WTC11 (cell line): Measurements from ENCODE around the gene CDH12. TPM values are rescaled to one million over a fixed set of nuclear protein-coding genes. Genes with fewer than 3 reads are reported as not detected.

Experiments
- ATAC-seq: fragments of 200-7000 bp; cut with Tn5 transposase; 2 replicates; pipeline ENCODE4 v1.10.0; 2021; ENCODE audit warnings: mild to moderate bottlenecking, moderate library complexity
- CTCF ChIA-PET: fragments of 300-600 bp; sonication (Branson Sonifier 250); formaldehyde crosslinking; loops from one replicate; lab custom pipeline; 2021; ENCODE audit warnings: antibody characterized with exemption; lab: Charles Lee
- POLR2A ChIA-PET: fragments of 350-600 bp; sonication (Branson Sonifier 250); formaldehyde crosslinking; loops from one replicate; lab custom pipeline; 2021; ENCODE audit warnings: antibody characterized with exemption; lab: Charles Lee
- DNase-seq: peaks from one replicate; pipeline ENCODE4 v3.0.0; 2021; ENCODE audit warnings: low spot score
- H3K27ac Mint-ChIP-seq: 2 replicates; pipeline ENCODE4 v1.8.0; 2021; ENCODE audit warnings: mixed read lengths
- H3K27me3 Mint-ChIP-seq: 2 replicates; pipeline ENCODE4 v1.8.0; 2021; ENCODE audit warnings: low read depth, mild to moderate bottlenecking, moderate library complexity, mixed read lengths
- H3K36me3 Mint-ChIP-seq: 2 replicates; pipeline ENCODE4 v1.8.0; 2021; ENCODE audit warnings: mixed read lengths
- H3K4me1 Mint-ChIP-seq: 2 replicates; pipeline ENCODE4 v1.8.0; 2022; ENCODE audit warnings: mixed read lengths
- H3K4me3 Mint-ChIP-seq: 2 replicates; pipeline ENCODE4 v1.8.0; 2021; ENCODE audit warnings: mild to moderate bottlenecking, moderate library complexity, mixed read lengths
- H3K9me3 Mint-ChIP-seq: 2 replicates; pipeline ENCODE4 v1.8.0; 2021; ENCODE audit warnings: mixed read lengths
- ARID4B ChIP-seq: sonication (generic); formaldehyde crosslinking; IDR thresholded peaks from 2 replicates; pipeline ENCODE4 v1.8.0; 2023; ENCODE audit warnings: missing genetic modification reagents, mild to moderate bottlenecking, borderline replicate concordance
- ATF6 ChIP-seq: sonication (generic); formaldehyde crosslinking; IDR thresholded peaks from 2 replicates; pipeline ENCODE4 v1.8.1; 2023; ENCODE audit warnings: mild to moderate bottlenecking, missing genetic modification reagents
- ESRRA ChIP-seq: sonication (generic); formaldehyde crosslinking; IDR thresholded peaks from 2 replicates; pipeline ENCODE4 v1.8.1; 2022; ENCODE audit warnings: mild to moderate bottlenecking, missing genetic modification reagents, borderline replicate concordance
- FOXK1 ChIP-seq: sonication (generic); formaldehyde crosslinking; IDR thresholded peaks from 2 replicates; pipeline ENCODE4 v1.8.0; 2022; ENCODE audit warnings: mild to moderate bottlenecking, moderate library complexity, missing genetic modification reagents
- HMGA2 ChIP-seq: fragments of 250-450 bp; sonication (Bioruptor Pico); IDR thresholded peaks from 2 replicates; pipeline ENCODE4 v1.4.0; 2021; ENCODE audit warnings: mild to moderate bottlenecking, moderate library complexity
- NR1H2 ChIP-seq: sonication (generic); formaldehyde crosslinking; IDR thresholded peaks from 2 replicates; pipeline ENCODE4 v1.9.0; 2021; ENCODE audit warnings: mild to moderate bottlenecking, moderate library complexity, missing genetic modification reagents
- PRRX2 ChIP-seq: fragments of 250-450 bp; sonication (Bioruptor Pico); IDR thresholded peaks from 2 replicates; pipeline ENCODE4 v1.8.0; 2021; ENCODE audit warnings: mild to moderate bottlenecking
- SMAD3 ChIP-seq: sonication (generic); formaldehyde crosslinking; IDR thresholded peaks from 2 replicates; pipeline ENCODE4 v1.8.0; 2022; ENCODE audit warnings: missing genetic modification reagents, mild to moderate bottlenecking, borderline replicate concordance
- ZNF138 ChIP-seq: sonication (generic); formaldehyde crosslinking; conservative IDR thresholded peaks from 2 replicates; pipeline ENCODE4 v1.8.1; 2022; ENCODE audit warnings: mild to moderate bottlenecking, moderate library complexity, missing genetic modification reagents
- ZNF416 ChIP-seq: fragments of 250-450 bp; sonication (Bioruptor Pico); IDR thresholded peaks from 2 replicates; pipeline ENCODE4 v1.9.0; 2021; ENCODE audit warnings: mild to moderate bottlenecking, inconsistent platforms
- ZNF425 ChIP-seq: fragments of 250-450 bp; sonication (Bioruptor Pico); conservative IDR thresholded peaks from 2 replicates; pipeline ENCODE4 v1.9.0; 2021; ENCODE audit warnings: mild to moderate bottlenecking
- ZNF671 ChIP-seq: fragments of 250-450 bp; sonication (Bioruptor Pico); IDR thresholded peaks from 2 replicates; pipeline ENCODE4 v1.8.0; 2021; ENCODE audit warnings: mild to moderate bottlenecking
- ZSCAN18 ChIP-seq: fragments of 250-450 bp; sonication (Bioruptor Pico); IDR thresholded peaks from 2 replicates; pipeline ENCODE4 v2.1.2; 2022; ENCODE audit warnings: mild to moderate bottlenecking, moderate library complexity
- total RNA-seq: library from RNA; stranded (reverse); gene quantifications from 3 replicates; pipeline ENCODE4 v1.2.3, GENCODE V29; 2021
- TF ChIP-seq, protein P1 (sequence below): sonication (generic); formaldehyde crosslinking; conservative IDR thresholded peaks from 2 replicates; pipeline ENCODE4 v1.8.1; 2022; ENCODE audit warnings: mild to moderate bottlenecking, missing genetic modification reagents
- TF ChIP-seq, protein P2 (sequence below): sonication (generic); formaldehyde crosslinking; IDR thresholded peaks from 2 replicates; pipeline ENCODE4 v1.8.1; 2022; ENCODE audit warnings: mild to moderate bottlenecking, missing genetic modification reagents, moderate library complexity, borderline replicate concordance

The CDH12 gene
- total RNA-seq, 1 experiment from 2014 or later, result not detected

DNA sequence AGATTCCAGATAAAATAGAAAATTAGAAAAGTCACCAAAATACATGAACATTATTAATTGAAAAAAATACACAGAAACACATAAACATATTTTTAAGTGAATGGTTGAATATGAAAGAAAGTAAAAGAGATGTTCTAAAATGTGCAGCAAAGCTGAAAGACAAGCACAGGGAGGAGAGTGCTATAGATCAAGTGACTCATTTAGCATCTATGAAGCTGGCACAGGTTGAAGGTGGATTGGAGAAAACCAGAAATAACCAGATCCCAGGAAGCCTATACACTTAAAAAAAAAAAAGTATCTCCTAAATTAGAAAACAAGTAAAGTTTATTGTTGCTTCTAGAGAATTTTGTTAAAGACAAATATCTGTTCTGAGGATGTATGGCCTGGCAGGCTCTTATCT, 338.9 kb downstream of the CDH12 start:
- TF ChIP-seq ZNF416 (CRISPR knock-in tag), result no peak
- no peak for TF ChIP-seq ZSCAN18 (CRISPR knock-in tag)
- TF ChIP-seq ZNF425 (CRISPR knock-in tag), result no peak
- no peak for TF ChIP-seq HMGA2 (CRISPR knock-in tag)
- no peak for TF ChIP-seq ZNF671
- TF ChIP-seq NR1H2 (CRISPR knock-in tag), result no peak
- no peak for TF ChIP-seq ATF6
- TF ChIP-seq, protein P1, sequence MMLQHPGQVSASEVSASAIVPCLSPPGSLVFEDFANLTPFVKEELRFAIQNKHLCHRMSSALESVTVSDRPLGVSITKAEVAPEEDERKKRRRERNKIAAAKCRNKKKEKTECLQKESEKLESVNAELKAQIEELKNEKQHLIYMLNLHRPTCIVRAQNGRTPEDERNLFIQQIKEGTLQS (CRISPR knock-in tag), result no peak
- TF ChIP-seq FOXK1 (CRISPR knock-in tag), result no peak
- TF ChIP-seq PRRX2 (CRISPR knock-in tag), result no peak
- TF ChIP-seq ZNF138, result no peak
- TF ChIP-seq, protein P2, sequence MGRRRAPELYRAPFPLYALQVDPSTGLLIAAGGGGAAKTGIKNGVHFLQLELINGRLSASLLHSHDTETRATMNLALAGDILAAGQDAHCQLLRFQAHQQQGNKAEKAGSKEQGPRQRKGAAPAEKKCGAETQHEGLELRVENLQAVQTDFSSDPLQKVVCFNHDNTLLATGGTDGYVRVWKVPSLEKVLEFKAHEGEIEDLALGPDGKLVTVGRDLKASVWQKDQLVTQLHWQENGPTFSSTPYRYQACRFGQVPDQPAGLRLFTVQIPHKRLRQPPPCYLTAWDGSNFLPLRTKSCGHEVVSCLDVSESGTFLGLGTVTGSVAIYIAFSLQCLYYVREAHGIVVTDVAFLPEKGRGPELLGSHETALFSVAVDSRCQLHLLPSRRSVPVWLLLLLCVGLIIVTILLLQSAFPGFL (CRISPR knock-in tag), result no peak
- TF ChIP-seq ARID4B (CRISPR knock-in tag), result no peak
- no peak for TF ChIP-seq ESRRA (CRISPR knock-in tag)
- no peak for TF ChIP-seq SMAD3 (CRISPR knock-in tag)
- Mint-ChIP-seq H3K9me3 (no peaks in the 10 kb centered on the region), H3K27me3 (no peaks in the 10 kb centered on the region), H3K27ac (no peak overlapping the region), H3K4me3 (no peak overlapping the region), H3K36me3 (no peaks in the 10 kb centered on the region), H3K4me1 (no peaks in the 10 kb centered on the region)
- ChIA-PET CTCF (no interaction called here), POLR2A (no interaction called here)
- no peak for DNase-seq
- ATAC-seq, result no peak
